Mucosa of descending colon (tissue), 3 donors: ENCODE measurements around the gene ATRNL1. TPM values are rescaled to one million over a fixed set of nuclear protein-coding genes. Genes with fewer than 3 reads are reported as not detected.

Source experiments
- ATAC-seq: fragments of 200-7000 bp; cut with Tn5 transposase; one replicate; pipeline ENCODE4 v1.9.1; 2020; ENCODE audit warnings: mild to moderate bottlenecking, moderate library complexity
- DNase-seq, 3 donors: peaks; one replicate each; pipeline ENCODE4 v3.0.0-alpha.2; 2020
- H3K36me3 ChIP-seq: fragments of 200-600 bp; one replicate; pipeline ENCODE4 v1.8.0; 2021; ENCODE audit warnings: low read depth, mild to moderate bottlenecking
- H3K4me1 ChIP-seq: fragments of 200-600 bp; one replicate; pipeline ENCODE4 v1.8.0; 2021; ENCODE audit warnings: low read depth, mild to moderate bottlenecking
- H3K4me3 ChIP-seq: fragments of 200-600 bp; one replicate; pipeline ENCODE4 v1.8.0; 2021; ENCODE audit warnings: mild to moderate bottlenecking
- H3K9me3 ChIP-seq: fragments of 200-600 bp; one replicate; pipeline ENCODE4 v1.8.0; 2021; ENCODE audit warnings: mild to moderate bottlenecking
- CTCF ChIP-seq: fragments of 200-600 bp; IDR thresholded peaks from one replicate; pipeline ENCODE4 v1.8.0; 2022; ENCODE audit warnings: antibody characterized with exemption, mild to moderate bottlenecking
- intact Hi-C, 2 donors: fragments of 100-400 bp; cut with DNase I in 1 of 2; cut with micrococcal nuclease in 1 of 2; formaldehyde crosslinking; loops; one replicate each; pipeline versions ENCODE4 v1.11.0 to v1.11.1; 2022; cut with DNase I, micrococcal nuclease
- total RNA-seq, 3 donors: library from RNA; stranded (reverse); fragmentation: NEBNext Ultra II Directional in 2 of 3; extraction: Animal tissue kit (Norgen Biotek cat#: 25700) in 2 of 3; gene quantifications; one replicate each; pipeline versions ENCODE4 v1.2.1 to v1.2.4, GENCODE V29; 2021 to 2023
- donor health status: DM: no; HTN: no; CAD: no; lungs with moderate emphysema.
- donor health status: DM: no; HTN: no; CAD: no.
- donor health status: DM: no; HTN: yes; CAD: no.

ATRNL1 gene
- total RNA-seq, 3 donors from 2014 or later: 0.58 to 61.7 (median 1.8) TPM

- no peak for DNase-seq
- Histone ChIP-seq H3K4me1 (no peaks in the 10 kb centered on the region), H3K4me3 (no peak overlapping the region), H3K9me3 (no peaks in the 10 kb centered on the region), H3K36me3 (no peaks in the 10 kb centered on the region)
- no peak for TF ChIP-seq CTCF
- ATAC-seq: no peak
- intact Hi-C loops: no loop called here
Observed at GRCh38 chr10:115851695-115852094, 758.5 kb downstream of the ATRNL1 start.

GRCh38 chr10:115854740-115855435 lies 761.7 kb downstream of the ATRNL1 start:
- no peaks in the 10 kb centered on the region for H3K4me1 ChIP-seq
- H3K4me3 ChIP-seq: no peak overlapping the region
- H3K36me3 ChIP-seq: no peaks in the 10 kb centered on the region
- DNase-seq (no peak), ATAC-seq (no peak)
- intact Hi-C loops: no loop called here
- TF ChIP-seq CTCF: no peak
- no peaks in the 10 kb centered on the region for H3K9me3 ChIP-seq

GRCh38 chr10:115856580-115856979 lies 763.4 kb downstream of the ATRNL1 start:
- Histone ChIP-seq H3K9me3 (no peaks in the 10 kb centered on the region), H3K36me3 (no peaks in the 10 kb centered on the region), H3K4me3 (no peak overlapping the region), H3K4me1 (no peaks in the 10 kb centered on the region)
- intact Hi-C loops: no loop called here
- DNase-seq (no peak), ATAC-seq (no peak)
- no peak for TF ChIP-seq CTCF

GRCh38 chr10:115857856-115858255 lies 764.7 kb downstream of the ATRNL1 start:
- TF ChIP-seq CTCF: no peak
- no peak for ATAC-seq
- no peaks in the 10 kb centered on the region for H3K9me3 ChIP-seq
- intact Hi-C loops: no loop called here
- DNase-seq: no peak
- no peak overlapping the region for H3K4me3 ChIP-seq
- no peaks in the 10 kb centered on the region for H3K36me3 ChIP-seq
- no peaks in the 10 kb centered on the region for H3K4me1 ChIP-seq

- DNase-seq (no peak), ATAC-seq (no peak)
- no peaks in the 10 kb centered on the region for H3K9me3 ChIP-seq
- intact Hi-C loops: no loop called here
- no peaks in the 10 kb centered on the region for H3K4me1 ChIP-seq
- no peaks in the 10 kb centered on the region for H3K36me3 ChIP-seq
- H3K4me3 ChIP-seq: no peak overlapping the region
- no peak for TF ChIP-seq CTCF
Observed at GRCh38 chr10:115860182-115861107, 767.3 kb downstream of the ATRNL1 start.
